Naive B cell (primary cell): ENCODE results near the gene PPP1R9A. TPM values are rescaled to one million over a fixed set of nuclear protein-coding genes. Genes with fewer than 3 reads are reported as not detected.
A peak's percentile ranks its signal among the peaks of the same experiment; 100 is the strongest.

ENCODE experiments used
- ATAC-seq, 2 donors: fragments of 150-1000 bp; cut with Tn5 transposase; 2 replicates each; pipeline ENCODE4 v1.10.0; 2021; ENCODE audit warnings: low read depth in 2 of 2, mild to moderate bottlenecking in 2 of 2, moderate library complexity in 2 of 2
- DNase-seq: peaks from one replicate; pipeline ENCODE4 v3.0.0; 2022
- H3K27ac Mint-ChIP-seq, 6 donors: one replicate each; pipeline ENCODE4 v1.8.0; 2020 to 2022; ENCODE audit warnings: mild to moderate bottlenecking in 6 of 6, mixed read lengths in 6 of 6, moderate library complexity in 5 of 6, inconsistent platforms in 2 of 6
- H3K27me3 Mint-ChIP-seq, 3 donors: one replicate each; pipeline ENCODE4 v1.8.0; 2021 to 2022; ENCODE audit warnings: mixed read lengths in 3 of 3, mild to moderate bottlenecking in 1 of 3
- H3K36me3 Mint-ChIP-seq, 2 donors: one replicate each; pipeline ENCODE4 v1.8.0; 2020 to 2022; ENCODE audit warnings: mixed read lengths in 2 of 2, inconsistent platforms in 1 of 2, mild to moderate bottlenecking in 1 of 2
- H3K4me1 Mint-ChIP-seq, 3 donors: one replicate each; pipeline ENCODE4 v1.8.0; 2020 to 2022; ENCODE audit warnings: mixed read lengths in 3 of 3, inconsistent platforms in 1 of 3, mild to moderate bottlenecking in 1 of 3, moderate library complexity in 1 of 3
- H3K4me3 Mint-ChIP-seq, 8 donors: one replicate each; pipeline ENCODE4 v1.8.0; 2020 to 2022; ENCODE audit warnings: mild to moderate bottlenecking in 8 of 8, mixed read lengths in 8 of 8, moderate library complexity in 8 of 8, inconsistent platforms in 2 of 8
- H3K9me3 Mint-ChIP-seq, 7 donors: one replicate each; pipeline ENCODE4 v1.8.0; 2020 to 2022; ENCODE audit warnings: mixed read lengths in 7 of 7, mild to moderate bottlenecking in 5 of 7, inconsistent platforms in 2 of 7, moderate library complexity in 1 of 7
- polyA plus RNA-seq, 6 donors: library from polyadenylated mRNA; unstranded; fragments of 300-500 nt; fragmentation: Illumina TruSeq; gene quantifications; one replicate each; pipeline ENCODE4 v1.2.3, GENCODE V29; 2021; ENCODE audit warnings: low read depth in 6 of 6

PPP1R9A gene
- polyA plus RNA-seq = 1 to 10 TPM in 5 of 6 donors, under 1 TPM in 1; 0.63 to 2.2 (median 1.4) TPM

- H3K4me3 Mint-ChIP-seq = peak within 1 kb of the TSS; percentile 69 to 93 (median 85)
- peak within 1 kb of the TSS in 5 of 6 donors; percentile 38 to 89 (median 67) for H3K27ac Mint-ChIP-seq
- peaks cover 9 to 20% (median 13%) of the 10 kb centered on the region in 3 donors for H3K4me1 Mint-ChIP-seq
- peaks cover 26 to 32% (median 27%) of the 10 kb centered on the region in 3 donors for H3K27me3 Mint-ChIP-seq
- H3K9me3 Mint-ChIP-seq = no peaks in the 10 kb centered on the region
- no peaks in the 10 kb centered on the region for H3K36me3 Mint-ChIP-seq
- DNase-seq (no peak), ATAC-seq (peak; percentile 3 to 48)
Observed at GRCh38 chr7:94907026-94907810, at the start of gene PPP1R9A. TSS of gene PPP1R9A (plus strand) at chr7:94907594. CDS start at chr7:94910114, 2,520 bp downstream.

DNA sequence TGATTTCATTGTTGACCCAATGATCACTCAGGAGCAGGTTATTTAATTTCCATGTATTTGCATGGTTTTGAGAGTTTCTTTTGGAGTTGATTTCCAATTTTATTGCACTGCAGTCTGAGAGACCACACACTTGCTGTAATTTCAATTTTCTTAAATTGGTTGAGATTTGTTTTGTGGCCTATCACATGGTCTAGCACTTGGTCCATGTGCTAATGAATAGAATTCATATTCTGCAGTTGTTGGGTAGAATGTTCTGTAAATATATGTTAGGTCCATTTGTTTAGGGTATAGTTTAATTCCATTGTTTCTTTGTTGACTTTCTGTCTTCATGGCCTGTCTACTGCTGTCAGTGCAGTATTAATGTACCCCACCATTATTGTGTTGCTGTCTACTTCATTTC, 36.3 kb upstream of the PPP1R9A start:
- no peaks in the 10 kb centered on the region for H3K4me1 Mint-ChIP-seq
- peaks cover 0 to 10% (median 7%) of the 10 kb centered on the region in 3 donors for H3K27me3 Mint-ChIP-seq
- no peak overlapping the region for H3K27ac Mint-ChIP-seq
- no peak overlapping the region for H3K4me3 Mint-ChIP-seq
- ATAC-seq = no peak
- DNase-seq = no peak
- no peaks in the 10 kb centered on the region for H3K36me3 Mint-ChIP-seq
- H3K9me3 Mint-ChIP-seq = peaks cover 0 to 6% (median 0%) of the 10 kb centered on the region in 7 donors

GRCh38 chr7:94873239-94873638, 34.2 kb upstream of the PPP1R9A start:
- Mint-ChIP-seq H3K4me3 (no peak overlapping the region), H3K36me3 (peaks cover 0 to 9% of the 10 kb centered on the region in 2 donors), H3K9me3 (peaks cover 5 to 17% (median 7%) of the 10 kb centered on the region in 7 donors), H3K27me3 (peaks cover 0 to 10% (median 7%) of the 10 kb centered on the region in 3 donors), H3K27ac (no peak overlapping the region), H3K4me1 (no peaks in the 10 kb centered on the region)
- ATAC-seq = no peak
- DNase-seq = no peak

- Mint-ChIP-seq H3K4me1 (no peaks in the 10 kb centered on the region), H3K4me3 (no peak overlapping the region), H3K27ac (no peak overlapping the region), H3K27me3 (peaks cover 0 to 20% (median 13%) of the 10 kb centered on the region in 3 donors), H3K36me3 (peaks cover 0 to 15% of the 10 kb centered on the region in 2 donors), H3K9me3 (peaks cover 9 to 23% (median 15%) of the 10 kb centered on the region in 7 donors)
- DNase-seq (no peak), ATAC-seq (no peak)
Observed at GRCh38 chr7:94874036-94874785, 33.2 kb upstream of the PPP1R9A start.

GRCh38 chr7:94875201-94875600, 32.2 kb upstream of the PPP1R9A start:
- H3K9me3 Mint-ChIP-seq = peaks cover 9 to 24% (median 15%) of the 10 kb centered on the region in 7 donors
- no peak overlapping the region for H3K4me3 Mint-ChIP-seq
- H3K4me1 Mint-ChIP-seq = no peaks in the 10 kb centered on the region
- no peak overlapping the region for H3K27ac Mint-ChIP-seq
- peaks cover 0 to 15% of the 10 kb centered on the region in 2 donors for H3K36me3 Mint-ChIP-seq
- H3K27me3 Mint-ChIP-seq = peaks cover 0 to 21% (median 13%) of the 10 kb centered on the region in 3 donors
- no peak for DNase-seq
- ATAC-seq = no peak

DNA sequence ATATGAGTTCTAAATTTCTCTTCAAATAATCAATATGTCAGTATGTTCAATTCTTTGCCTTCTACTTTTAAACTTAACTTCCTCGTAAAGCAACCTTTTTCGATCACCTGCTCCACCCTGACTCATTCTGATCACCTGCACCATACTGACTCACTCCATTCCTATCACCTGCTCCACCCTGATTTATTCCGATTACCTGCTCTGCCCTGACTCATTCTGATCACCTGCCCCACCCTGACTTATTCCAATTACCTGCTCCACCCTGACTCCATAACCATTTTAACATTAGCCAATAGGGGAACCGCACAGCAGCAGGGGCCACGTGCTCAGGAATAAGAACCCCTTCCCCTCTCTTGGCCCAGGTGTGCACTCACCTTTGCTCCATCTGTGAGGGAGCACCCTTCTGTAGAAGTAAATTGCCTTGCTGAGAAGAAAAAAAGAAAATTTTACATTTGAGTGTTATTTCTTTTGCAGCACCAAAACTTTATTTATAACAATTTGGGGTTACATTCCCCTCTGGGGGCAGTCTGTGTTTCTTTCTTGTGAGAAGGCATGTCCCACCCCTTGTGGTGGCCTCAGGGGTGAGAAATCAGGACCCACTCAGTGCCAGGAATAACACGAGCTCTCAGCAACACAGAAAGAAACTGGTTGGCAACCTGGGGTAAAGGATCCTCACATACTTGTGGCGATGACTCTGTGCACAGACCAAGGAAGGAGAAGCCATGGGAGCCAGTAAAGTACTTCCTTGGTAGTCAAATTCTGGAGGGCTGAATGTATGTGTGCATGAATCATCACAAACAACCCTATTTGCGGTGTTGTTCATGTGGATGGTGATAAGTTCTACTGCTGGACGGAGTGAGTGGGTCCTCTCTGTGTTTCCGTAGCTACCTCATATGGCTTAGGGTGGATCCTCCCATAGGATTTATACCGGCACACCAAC, 29.4 kb upstream of the PPP1R9A start:
- Mint-ChIP-seq H3K27ac (no peak overlapping the region), H3K9me3 (peaks cover 9 to 24% (median 15%) of the 10 kb centered on the region in 7 donors), H3K27me3 (peaks cover 0 to 11% (median 6%) of the 10 kb centered on the region in 3 donors), H3K4me3 (no peak overlapping the region), H3K36me3 (peaks cover 0 to 15% of the 10 kb centered on the region in 2 donors), H3K4me1 (no peaks in the 10 kb centered on the region)
- ATAC-seq (no peak), DNase-seq (no peak)

DNA sequence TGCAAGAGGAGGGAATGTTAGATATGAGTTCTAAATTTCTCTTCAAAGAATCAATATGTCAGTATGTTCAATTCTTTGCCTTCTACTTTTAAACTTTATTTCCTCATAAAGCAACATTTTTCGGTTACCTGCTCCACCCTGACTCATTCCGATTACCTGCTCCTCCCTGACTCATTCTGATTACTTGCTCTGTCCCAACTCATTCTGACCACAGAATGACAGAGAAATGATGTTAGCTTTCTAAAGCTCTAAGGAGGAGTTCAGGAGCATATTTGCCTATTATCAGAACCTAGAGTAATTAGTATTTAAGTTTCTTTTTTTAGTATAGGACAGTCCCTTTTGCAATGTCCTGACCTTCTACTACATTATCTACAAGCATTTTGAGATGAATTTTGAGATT, 24.5 kb upstream of the PPP1R9A start:
- ATAC-seq = no peak
- no peak for DNase-seq
- H3K27ac Mint-ChIP-seq = no peak overlapping the region
- peaks cover 6 to 18% (median 10%) of the 10 kb centered on the region in 7 donors for H3K9me3 Mint-ChIP-seq
- H3K4me1 Mint-ChIP-seq = peaks cover 0 to 6% (median 0%) of the 10 kb centered on the region in 3 donors
- H3K36me3 Mint-ChIP-seq = peaks cover 0 to 10% of the 10 kb centered on the region in 2 donors
- no peak overlapping the region for H3K4me3 Mint-ChIP-seq
- H3K27me3 Mint-ChIP-seq = peaks cover 12 to 23% (median 13%) of the 10 kb centered on the region in 3 donors

DNA sequence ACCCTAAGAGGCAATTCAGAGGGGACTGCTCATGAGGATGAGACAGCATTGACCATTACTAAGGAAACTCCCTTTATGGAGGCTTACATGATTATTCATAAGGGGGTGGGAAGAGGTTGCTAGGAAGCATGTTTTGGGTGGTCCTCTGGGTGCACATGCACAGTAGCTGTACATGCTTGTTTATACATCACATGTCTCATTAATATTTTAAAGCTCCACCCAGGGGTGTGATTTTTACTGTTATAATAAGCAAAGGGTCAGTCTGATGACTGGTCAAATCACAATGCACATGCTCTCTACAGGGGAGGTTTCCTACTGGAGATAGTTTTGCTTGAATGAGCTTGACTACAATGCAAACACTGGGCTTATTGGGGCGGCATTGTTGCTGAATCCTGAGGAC, 23.8 kb upstream of the PPP1R9A start:
- H3K27ac Mint-ChIP-seq = no peak overlapping the region
- ATAC-seq = no peak
- peaks cover 0 to 3% of the 10 kb centered on the region in 2 donors for H3K36me3 Mint-ChIP-seq
- H3K4me3 Mint-ChIP-seq = no peak overlapping the region
- no peak for DNase-seq
- peaks cover 0 to 10% (median 6%) of the 10 kb centered on the region in 7 donors for H3K9me3 Mint-ChIP-seq
- peaks cover 0 to 10% (median 1%) of the 10 kb centered on the region in 3 donors for H3K4me1 Mint-ChIP-seq
- H3K27me3 Mint-ChIP-seq = peaks cover 12 to 19% (median 12%) of the 10 kb centered on the region in 3 donors

GRCh38 chr7:94888551-94888950, 18.8 kb upstream of the PPP1R9A start:
- Mint-ChIP-seq H3K9me3 (peaks cover 0 to 3% (median 0%) of the 10 kb centered on the region in 7 donors), H3K27me3 (peaks cover 8 to 12% (median 12%) of the 10 kb centered on the region in 3 donors), H3K4me3 (no peak overlapping the region), H3K27ac (peak overlapping the region in 1 of 6 donors; percentile 54), H3K4me1 (peaks cover 0 to 17% (median 4%) of the 10 kb centered on the region in 3 donors), H3K36me3 (no peaks in the 10 kb centered on the region)
- no peak for DNase-seq
- peak; percentile 45 to 58 for ATAC-seq

- DNase-seq (no peak), ATAC-seq (no peak)
- Mint-ChIP-seq H3K4me3 (no peak overlapping the region), H3K27ac (no peak overlapping the region), H3K4me1 (peaks cover 0 to 17% (median 4%) of the 10 kb centered on the region in 3 donors), H3K9me3 (peaks cover 0 to 3% (median 0%) of the 10 kb centered on the region in 7 donors), H3K36me3 (no peaks in the 10 kb centered on the region), H3K27me3 (peaks cover 8 to 12% (median 12%) of the 10 kb centered on the region in 3 donors)
Observed at GRCh38 chr7:94888995-94889523, 18.3 kb upstream of the PPP1R9A start.

DNA sequence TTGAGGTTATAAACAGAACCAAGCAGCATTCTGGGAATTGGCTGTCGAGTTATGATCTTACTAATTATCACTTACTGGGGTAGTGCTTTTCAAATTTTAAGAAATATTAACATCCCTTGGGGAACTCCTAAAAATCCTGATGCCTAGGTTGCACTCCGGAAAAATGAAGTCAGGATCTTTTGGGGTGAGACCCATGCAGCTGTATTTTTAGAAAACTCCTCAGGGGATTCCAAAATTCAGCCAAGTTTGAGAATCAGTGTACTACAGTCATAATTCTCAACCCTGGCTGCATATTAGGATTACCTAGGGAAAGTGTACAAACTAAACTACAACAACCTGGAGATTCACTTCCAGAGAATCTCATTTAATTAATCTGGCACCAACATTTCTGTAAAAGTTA, 17.2 kb upstream of the PPP1R9A start:
- Mint-ChIP-seq H3K9me3 (peaks cover 0 to 3% (median 0%) of the 10 kb centered on the region in 7 donors), H3K27ac (no peak overlapping the region), H3K36me3 (no peaks in the 10 kb centered on the region), H3K4me3 (no peak overlapping the region), H3K27me3 (peaks cover 7 to 11% (median 8%) of the 10 kb centered on the region in 3 donors), H3K4me1 (peaks cover 0 to 17% (median 4%) of the 10 kb centered on the region in 3 donors)
- ATAC-seq = no peak
- no peak for DNase-seq

DNA sequence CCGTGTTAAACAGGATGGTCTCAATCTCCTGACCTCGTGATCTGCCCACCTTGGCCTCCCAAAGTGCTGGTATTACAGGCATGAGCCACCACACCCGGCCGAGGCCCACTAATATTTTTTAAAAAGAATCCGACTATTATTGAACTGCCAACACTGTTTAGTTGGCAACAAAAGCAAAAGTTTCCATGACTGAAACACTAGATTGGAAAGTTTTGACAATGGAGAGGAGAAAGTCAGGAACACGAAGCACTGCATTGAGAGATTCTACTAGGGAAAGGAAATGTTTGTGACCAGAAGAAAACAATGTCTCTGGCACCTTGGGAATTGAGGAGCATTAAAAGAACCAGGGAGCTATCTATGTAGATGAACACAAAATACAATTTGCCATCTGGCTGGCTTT, 13.7 kb upstream of the PPP1R9A start:
- H3K36me3 Mint-ChIP-seq = no peaks in the 10 kb centered on the region
- H3K4me1 Mint-ChIP-seq = peaks cover 0 to 7% (median 2%) of the 10 kb centered on the region in 3 donors
- H3K9me3 Mint-ChIP-seq = no peaks in the 10 kb centered on the region
- peak overlapping the region in 1 of 6 donors; percentile 16 for H3K27ac Mint-ChIP-seq
- peak overlapping the region in 1 of 8 donors; percentile 53 for H3K4me3 Mint-ChIP-seq
- peaks cover 0 to 5% (median 0%) of the 10 kb centered on the region in 3 donors for H3K27me3 Mint-ChIP-seq
- no peak for DNase-seq
- ATAC-seq = no peak
